ENCODE measurements around the gene FTCD. TPM values are rescaled to one million over a fixed set of nuclear protein-coding genes. Genes with fewer than 3 reads are reported as not detected.

Gene FTCD
- total RNA-seq, 1 experiment from 2014 or later, result 0.21 TPM

DNA sequence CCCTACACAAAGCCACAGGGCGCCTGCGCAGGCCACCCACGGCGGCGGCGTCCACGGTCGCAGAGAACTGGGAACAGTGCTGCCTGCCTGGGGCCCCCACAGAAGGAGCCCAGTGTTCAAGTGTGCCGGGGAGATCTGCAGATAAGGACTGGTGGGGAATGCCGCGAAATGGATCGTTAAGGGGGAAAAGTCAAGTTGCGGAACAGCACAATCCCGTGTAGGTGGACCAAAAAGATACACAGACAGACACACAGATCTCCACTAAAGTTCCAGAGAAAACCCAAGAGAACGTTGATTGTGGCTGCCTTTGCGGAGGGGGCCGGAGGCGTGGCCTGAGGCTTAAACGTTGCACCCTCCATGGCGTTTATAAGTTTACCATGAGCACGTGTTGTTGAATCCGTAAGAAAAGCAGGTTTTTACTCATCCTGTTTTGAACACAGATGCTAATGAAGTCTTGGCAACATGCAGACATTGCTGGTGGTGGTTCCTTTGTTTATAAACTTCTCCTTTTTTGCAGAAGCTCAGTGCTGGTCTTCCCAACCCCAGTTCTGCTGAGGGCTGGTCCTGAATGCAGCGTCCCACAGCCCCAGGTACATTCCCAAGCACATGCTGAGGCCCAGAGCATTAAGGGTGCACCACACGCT lies 24.8 kb upstream of the FTCD start:
- ChIA-PET POLR2A (no interaction called here), CTCF (no interaction called here)
- H3K27ac ChIP-seq (ENCODE audit: low read length), result no peak overlapping the region
- H3K27me3 ChIP-seq (ENCODE audit: control insufficient read depth, insufficient read depth, low read length), result no peaks in the 10 kb centered on the region
- ATAC-seq (no peak), DNase-seq (ENCODE audit: low read depth, low spot score) (no peak)
- TF ChIP-seq POLR2AphosphoS5 (IDR thresholded peaks at IDR 0.05; ENCODE audit: low read depth, low read length) (no peak), TCF7L2 (IDR thresholded peaks at IDR 0.05; ENCODE audit: low read depth, low read length) (no peak)
- TF ChIP-seq, protein P1, sequence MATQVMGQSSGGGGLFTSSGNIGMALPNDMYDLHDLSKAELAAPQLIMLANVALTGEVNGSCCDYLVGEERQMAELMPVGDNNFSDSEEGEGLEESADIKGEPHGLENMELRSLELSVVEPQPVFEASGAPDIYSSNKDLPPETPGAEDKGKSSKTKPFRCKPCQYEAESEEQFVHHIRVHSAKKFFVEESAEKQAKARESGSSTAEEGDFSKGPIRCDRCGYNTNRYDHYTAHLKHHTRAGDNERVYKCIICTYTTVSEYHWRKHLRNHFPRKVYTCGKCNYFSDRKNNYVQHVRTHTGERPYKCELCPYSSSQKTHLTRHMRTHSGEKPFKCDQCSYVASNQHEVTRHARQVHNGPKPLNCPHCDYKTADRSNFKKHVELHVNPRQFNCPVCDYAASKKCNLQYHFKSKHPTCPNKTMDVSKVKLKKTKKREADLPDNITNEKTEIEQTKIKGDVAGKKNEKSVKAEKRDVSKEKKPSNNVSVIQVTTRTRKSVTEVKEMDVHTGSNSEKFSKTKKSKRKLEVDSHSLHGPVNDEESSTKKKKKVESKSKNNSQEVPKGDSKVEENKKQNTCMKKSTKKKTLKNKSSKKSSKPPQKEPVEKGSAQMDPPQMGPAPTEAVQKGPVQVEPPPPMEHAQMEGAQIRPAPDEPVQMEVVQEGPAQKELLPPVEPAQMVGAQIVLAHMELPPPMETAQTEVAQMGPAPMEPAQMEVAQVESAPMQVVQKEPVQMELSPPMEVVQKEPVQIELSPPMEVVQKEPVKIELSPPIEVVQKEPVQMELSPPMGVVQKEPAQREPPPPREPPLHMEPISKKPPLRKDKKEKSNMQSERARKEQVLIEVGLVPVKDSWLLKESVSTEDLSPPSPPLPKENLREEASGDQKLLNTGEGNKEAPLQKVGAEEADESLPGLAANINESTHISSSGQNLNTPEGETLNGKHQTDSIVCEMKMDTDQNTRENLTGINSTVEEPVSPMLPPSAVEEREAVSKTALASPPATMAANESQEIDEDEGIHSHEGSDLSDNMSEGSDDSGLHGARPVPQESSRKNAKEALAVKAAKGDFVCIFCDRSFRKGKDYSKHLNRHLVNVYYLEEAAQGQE (IDR thresholded peaks at IDR 0.05; ENCODE audit: insufficient read depth in 1 of 2, low read depth in 2 of 2, low read length in 1 of 2), result no peak
- TF ChIP-seq, protein P2, sequence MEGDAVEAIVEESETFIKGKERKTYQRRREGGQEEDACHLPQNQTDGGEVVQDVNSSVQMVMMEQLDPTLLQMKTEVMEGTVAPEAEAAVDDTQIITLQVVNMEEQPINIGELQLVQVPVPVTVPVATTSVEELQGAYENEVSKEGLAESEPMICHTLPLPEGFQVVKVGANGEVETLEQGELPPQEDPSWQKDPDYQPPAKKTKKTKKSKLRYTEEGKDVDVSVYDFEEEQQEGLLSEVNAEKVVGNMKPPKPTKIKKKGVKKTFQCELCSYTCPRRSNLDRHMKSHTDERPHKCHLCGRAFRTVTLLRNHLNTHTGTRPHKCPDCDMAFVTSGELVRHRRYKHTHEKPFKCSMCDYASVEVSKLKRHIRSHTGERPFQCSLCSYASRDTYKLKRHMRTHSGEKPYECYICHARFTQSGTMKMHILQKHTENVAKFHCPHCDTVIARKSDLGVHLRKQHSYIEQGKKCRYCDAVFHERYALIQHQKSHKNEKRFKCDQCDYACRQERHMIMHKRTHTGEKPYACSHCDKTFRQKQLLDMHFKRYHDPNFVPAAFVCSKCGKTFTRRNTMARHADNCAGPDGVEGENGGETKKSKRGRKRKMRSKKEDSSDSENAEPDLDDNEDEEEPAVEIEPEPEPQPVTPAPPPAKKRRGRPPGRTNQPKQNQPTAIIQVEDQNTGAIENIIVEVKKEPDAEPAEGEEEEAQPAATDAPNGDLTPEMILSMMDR (IDR thresholded peaks at IDR 0.05), result no peak
- in situ Hi-C loops (cut with HindIII; ENCODE audit: low pct_unique_long_range_greater_than_20kb, low sequenced_read_pairs) (no loop called here), intact Hi-C loops (cut with micrococcal nuclease; ENCODE audit: unreplicated experiment) (no loop called here)
- no peaks in the 10 kb centered on the region for H3K4me1 ChIP-seq (ENCODE audit: control insufficient read depth, insufficient read depth, low read length)
- BruUV-seq (replicated peaks), result no TSS peak
- no peaks in the 10 kb centered on the region for H3K36me3 ChIP-seq (ENCODE audit: control insufficient read depth, insufficient read depth, low read length)
- no peaks in the 10 kb centered on the region for H3K9me3 ChIP-seq (ENCODE audit: control insufficient read depth, insufficient read depth, low read depth, low read length)
- no peak overlapping the region for H3K4me3 ChIP-seq (ENCODE audit: low read depth in 2 of 2, low read length in 2 of 2)

DNA sequence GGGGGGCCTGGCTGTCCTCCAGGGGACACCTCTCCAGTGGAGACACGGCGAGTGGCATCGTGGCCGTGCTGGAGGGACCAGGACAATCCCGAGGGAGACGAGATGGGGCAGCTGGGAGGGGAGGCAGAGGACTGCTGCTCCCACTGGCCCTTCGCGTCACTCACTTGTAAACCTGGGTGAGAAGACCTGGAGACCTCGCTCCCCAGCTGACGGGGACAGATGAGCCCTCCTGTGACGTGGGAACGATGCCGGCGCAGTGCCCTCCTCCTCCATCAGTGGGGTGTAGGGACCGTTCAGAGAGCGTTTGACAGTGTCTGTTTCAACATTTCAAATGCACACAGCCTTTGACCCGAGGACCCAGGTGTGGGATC lies 24.3 kb upstream of the FTCD start:
- CTCF ChIA-PET, result no interaction called here
- H3K4me3 ChIP-seq (ENCODE audit: low read depth in 2 of 2, low read length in 2 of 2), result no peak overlapping the region
- H3K9me3 ChIP-seq (ENCODE audit: control insufficient read depth, insufficient read depth, low read depth, low read length), result no peaks in the 10 kb centered on the region
- no peaks in the 10 kb centered on the region for H3K36me3 ChIP-seq (ENCODE audit: control insufficient read depth, insufficient read depth, low read length)
- ATAC-seq (no peak), DNase-seq (ENCODE audit: low read depth, low spot score) (no peak)
- H3K27me3 ChIP-seq (ENCODE audit: control insufficient read depth, insufficient read depth, low read length), result no peaks in the 10 kb centered on the region
- H3K4me1 ChIP-seq (ENCODE audit: control insufficient read depth, insufficient read depth, low read length), result no peaks in the 10 kb centered on the region
- TF ChIP-seq POLR2AphosphoS5 (IDR thresholded peaks at IDR 0.05; ENCODE audit: low read depth, low read length) (no peak), TCF7L2 (IDR thresholded peaks at IDR 0.05; ENCODE audit: low read depth, low read length) (no peak), SIN3A (IDR thresholded peaks at IDR 0.05; ENCODE audit: borderline replicate concordance, insufficient read depth, low read depth, low read length) (no peak)
- TF ChIP-seq, protein P1 (IDR thresholded peaks at IDR 0.05; ENCODE audit: insufficient read depth in 1 of 2, low read depth in 2 of 2, low read length in 1 of 2), result no peak
- TF ChIP-seq, protein P2 (IDR thresholded peaks at IDR 0.05), result no peak
- intact Hi-C loops (cut with micrococcal nuclease; ENCODE audit: unreplicated experiment) (no loop called here), in situ Hi-C loops (cut with HindIII; ENCODE audit: low pct_unique_long_range_greater_than_20kb, low sequenced_read_pairs) (no loop called here)
- POLR2A ChIA-PET, result no interaction called here
- no TSS peak for BruUV-seq (replicated peaks)
- H3K27ac ChIP-seq (ENCODE audit: low read length), result no peak overlapping the region

Data from Panc1 (cell line).